ENCODE data around the gene MCTP1. TPM values are rescaled to one million over a fixed set of nuclear protein-coding genes. Genes with fewer than 3 reads are reported as not detected.

The MCTP1 gene
- total RNA-seq, 1 experiment from 2014 or later = 5.6 TPM

- no peak for TF ChIP-seq ZNF532 (CRISPR knock-in tag; IDR thresholded peaks at IDR 0.05; ENCODE audit: borderline replicate concordance)
- TF ChIP-seq CBFB (CRISPR knock-in tag; IDR thresholded peaks at IDR 0.05; ENCODE audit: low read depth) = no peak
- no peak for TF ChIP-seq NFYB (CRISPR knock-in tag; conservative IDR thresholded peaks at IDR 0.05; ENCODE audit: low read depth)
- no peak for TF ChIP-seq ZNF425 (CRISPR knock-in tag; conservative IDR thresholded peaks at IDR 0.05)
- TF ChIP-seq TCF7 (CRISPR knock-in tag; IDR thresholded peaks at IDR 0.05; ENCODE audit: low read depth) = no peak
- TF ChIP-seq ZNF671 (CRISPR knock-in tag; IDR thresholded peaks at IDR 0.05) = no peak
- TF ChIP-seq STAT6 (CRISPR knock-in tag; conservative IDR thresholded peaks at IDR 0.05; ENCODE audit: low read depth) = no peak
- no peak for TF ChIP-seq ARID4B (CRISPR knock-in tag; IDR thresholded peaks at IDR 0.05; ENCODE audit: borderline replicate concordance)
- TF ChIP-seq IRF2 (CRISPR knock-in tag; IDR thresholded peaks at IDR 0.05; ENCODE audit: borderline replicate concordance, low read depth) = no peak
- no peak for TF ChIP-seq NR1H2 (CRISPR knock-in tag; IDR thresholded peaks at IDR 0.05)
Observed at GRCh38 chr5:94992325-94992724, 292.6 kb downstream of the MCTP1 start (continued).

GRCh38 chr5:94983861-94984535 lies 300.9 kb downstream of the MCTP1 start:
- CTCF ChIA-PET = no interaction called here
- H3K27ac Mint-ChIP-seq = no peak overlapping the region
- no peaks in the 10 kb centered on the region for H3K36me3 Mint-ChIP-seq
- no peak overlapping the region for H3K4me3 Mint-ChIP-seq
- no peaks in the 10 kb centered on the region for H3K9me3 Mint-ChIP-seq
- POLR2A ChIA-PET = no interaction called here
- no peak for TF ChIP-seq ZNF532 (CRISPR knock-in tag; IDR thresholded peaks at IDR 0.05; ENCODE audit: borderline replicate concordance)
- TF ChIP-seq ATF1 (CRISPR knock-in tag; IDR thresholded peaks at IDR 0.05) = no peak
- H3K4me1 Mint-ChIP-seq = no peaks in the 10 kb centered on the region
- no peak for DNase-seq (ENCODE audit: low spot score)
- H3K27me3 Mint-ChIP-seq (ENCODE audit: low read depth) = no peaks in the 10 kb centered on the region
- no peak for ATAC-seq

Measured in WTC11 (cell line).